GM12892 (cell line): Measurements from ENCODE around the gene UBTD2.

Experiments used
- POLR2A ChIP-seq: IDR thresholded peaks from 2 replicates; pipeline ENCODE4 v1.6.1; 2011; ENCODE audit warnings: low read depth, low read length, control low read depth
- POLR2AphosphoS5 ChIP-seq: IDR thresholded peaks from 2 replicates; pipeline ENCODE4 v1.6.1; 2011; ENCODE audit warnings: low read depth, low read length, control low read depth
- TAF1 ChIP-seq: IDR thresholded peaks from 2 replicates; pipeline ENCODE4 v1.6.1; 2011; ENCODE audit warnings: low read depth, mild to moderate bottlenecking, control low read depth, low read length, borderline replicate concordance

DNA sequence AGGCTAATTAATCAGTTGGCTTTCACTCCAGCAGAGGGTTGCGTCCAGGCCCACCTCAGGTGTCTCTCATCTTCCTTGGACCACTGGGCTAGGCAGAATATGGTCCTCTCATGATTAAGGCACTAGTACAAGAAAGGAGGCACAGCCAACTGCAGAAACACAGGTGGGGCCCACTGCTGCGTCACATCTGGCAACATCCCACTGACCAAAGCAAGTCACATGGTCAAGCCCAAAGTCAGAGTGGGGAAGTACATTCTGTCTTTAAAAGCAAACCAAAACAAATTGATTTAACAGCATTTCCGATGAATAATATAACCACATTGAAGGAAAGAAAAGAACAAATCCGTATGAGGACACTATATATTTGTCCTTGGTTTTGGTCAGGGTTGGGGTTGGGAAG, 28.0 kb upstream of the UBTD2 start:
- TF ChIP-seq POLR2A (no peak), POLR2AphosphoS5 (no peak), TAF1 (no peak)
